D721Med (cell line): ENCODE measurements around the gene CLNS1A.
"Not testable (repeated sequence)": the region's sequence is repeated elsewhere in the genome, so short reads cannot be mapped to it uniquely, and the experiment has no call there.

Experiments used
- DNase-seq: peaks from one replicate; pipeline ENCODE4 v3.0.0; 2011; ENCODE audit warnings: low spot score; ENCODE audit not compliant: insufficient read length
- FAIRE-seq: peaks from 2 replicates; lab custom pipeline; 2011; peaks lifted over from hg19 to GRCh38; lab: Jason Lieb, UNC
- TF ChIP-seq, protein P1 (sequence below): IDR thresholded peaks from 2 replicates; pipeline ENCODE4 v1.5.1; 2012; ENCODE audit warnings: mild to moderate bottlenecking, control low read depth; ENCODE audit not compliant: insufficient read depth; ENCODE audit errors: missing control alignments

Gene CLNS1A

DNA sequence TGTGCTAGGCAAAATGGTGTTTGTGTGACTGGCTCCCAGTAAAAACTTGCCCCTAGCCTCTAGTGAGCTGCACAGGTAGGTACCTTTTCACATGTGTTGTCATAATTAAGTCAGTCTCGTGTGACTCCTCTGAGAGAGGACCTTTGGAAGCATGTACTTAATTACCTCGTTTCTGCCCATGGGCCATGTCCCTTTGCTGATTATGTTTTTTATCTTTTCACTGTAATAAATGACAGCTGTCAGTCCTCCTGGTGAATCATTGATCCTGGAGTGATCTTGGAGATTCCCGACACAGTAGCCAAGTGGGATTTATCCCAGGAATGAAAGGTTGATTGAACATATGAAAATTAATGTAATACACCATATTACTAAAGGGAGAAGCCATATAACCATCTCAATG is 12.5 kb upstream of the CLNS1A start:
- DNase-seq (no peak), FAIRE-seq (no peak)
- TF ChIP-seq, protein P1, sequence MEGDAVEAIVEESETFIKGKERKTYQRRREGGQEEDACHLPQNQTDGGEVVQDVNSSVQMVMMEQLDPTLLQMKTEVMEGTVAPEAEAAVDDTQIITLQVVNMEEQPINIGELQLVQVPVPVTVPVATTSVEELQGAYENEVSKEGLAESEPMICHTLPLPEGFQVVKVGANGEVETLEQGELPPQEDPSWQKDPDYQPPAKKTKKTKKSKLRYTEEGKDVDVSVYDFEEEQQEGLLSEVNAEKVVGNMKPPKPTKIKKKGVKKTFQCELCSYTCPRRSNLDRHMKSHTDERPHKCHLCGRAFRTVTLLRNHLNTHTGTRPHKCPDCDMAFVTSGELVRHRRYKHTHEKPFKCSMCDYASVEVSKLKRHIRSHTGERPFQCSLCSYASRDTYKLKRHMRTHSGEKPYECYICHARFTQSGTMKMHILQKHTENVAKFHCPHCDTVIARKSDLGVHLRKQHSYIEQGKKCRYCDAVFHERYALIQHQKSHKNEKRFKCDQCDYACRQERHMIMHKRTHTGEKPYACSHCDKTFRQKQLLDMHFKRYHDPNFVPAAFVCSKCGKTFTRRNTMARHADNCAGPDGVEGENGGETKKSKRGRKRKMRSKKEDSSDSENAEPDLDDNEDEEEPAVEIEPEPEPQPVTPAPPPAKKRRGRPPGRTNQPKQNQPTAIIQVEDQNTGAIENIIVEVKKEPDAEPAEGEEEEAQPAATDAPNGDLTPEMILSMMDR, result no peak

DNA sequence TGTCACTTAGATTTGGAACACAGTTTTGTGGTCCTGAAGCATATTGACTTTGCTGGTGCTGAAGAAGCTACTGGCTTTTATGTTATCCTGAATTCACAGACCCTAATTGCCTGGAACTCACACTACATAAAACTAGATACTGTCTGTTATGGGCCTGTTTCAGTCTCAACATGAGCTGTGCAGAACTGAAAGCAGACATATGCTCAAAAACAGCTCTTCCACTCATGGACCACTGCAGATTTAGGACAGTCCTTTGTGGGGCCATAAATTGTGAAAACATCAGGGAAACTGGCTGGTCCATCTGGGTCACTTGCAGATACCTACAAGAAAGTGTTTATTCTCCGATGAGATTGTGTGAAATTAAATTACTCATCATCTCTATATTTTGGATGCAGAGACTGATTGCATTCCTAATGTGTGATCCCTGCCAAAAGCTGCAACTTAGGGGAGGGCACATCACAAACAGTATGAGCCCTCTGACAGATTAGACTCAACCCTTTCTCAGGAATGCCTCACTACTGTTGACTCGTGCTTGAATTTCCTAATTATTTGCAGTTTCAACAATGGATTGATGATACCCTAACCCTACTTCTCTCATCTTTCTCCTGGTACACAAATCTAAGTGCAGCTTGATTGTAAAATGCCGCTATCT is 10.2 kb upstream of the CLNS1A start:
- DNase-seq (no peak), FAIRE-seq (no peak)
- TF ChIP-seq, protein P1, result no peak

DNA sequence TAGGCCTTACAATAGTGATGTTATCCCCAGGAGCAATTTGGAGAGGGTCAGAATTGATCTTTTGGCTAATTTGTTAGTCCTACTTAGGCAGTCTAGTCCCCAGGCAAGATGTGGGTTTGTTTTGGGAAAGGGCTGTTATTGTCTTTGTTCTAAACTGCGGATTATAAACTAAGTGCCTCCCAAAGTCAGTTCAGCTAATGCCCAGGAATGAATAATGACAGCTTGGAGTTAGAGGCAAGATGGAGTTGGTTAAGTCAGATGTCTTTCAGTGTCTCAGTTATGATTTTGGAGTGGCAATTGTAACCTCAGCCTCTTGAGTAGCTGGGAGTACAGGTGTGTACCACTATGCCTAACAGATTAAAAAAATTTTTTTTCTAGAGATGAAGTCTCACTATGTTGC is 7.3 kb upstream of the CLNS1A start:
- FAIRE-seq (no peak), DNase-seq (no peak)
- TF ChIP-seq, protein P1, result no peak

DNA sequence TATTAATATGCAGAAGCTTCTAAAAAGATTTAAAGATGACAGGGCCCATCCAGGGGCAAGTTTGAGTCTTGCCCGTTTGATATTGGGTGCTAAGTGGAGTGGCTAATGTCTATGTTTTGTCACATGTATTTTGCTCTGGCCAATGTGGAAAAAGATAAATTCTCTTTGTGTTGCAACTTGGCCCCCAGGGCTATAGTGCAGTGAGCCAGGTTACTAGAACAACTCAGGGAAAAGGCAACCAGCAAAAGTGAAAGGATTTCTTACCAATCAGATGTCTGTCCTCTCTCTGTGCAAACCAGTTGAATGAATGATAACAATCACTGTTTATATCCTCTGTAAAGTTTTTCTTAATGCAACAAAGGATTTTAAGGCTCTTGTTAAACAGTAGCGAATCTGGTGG is 4.6 kb upstream of the CLNS1A start:
- FAIRE-seq (no peak), DNase-seq (no peak)
- TF ChIP-seq, protein P1, result no peak

DNA sequence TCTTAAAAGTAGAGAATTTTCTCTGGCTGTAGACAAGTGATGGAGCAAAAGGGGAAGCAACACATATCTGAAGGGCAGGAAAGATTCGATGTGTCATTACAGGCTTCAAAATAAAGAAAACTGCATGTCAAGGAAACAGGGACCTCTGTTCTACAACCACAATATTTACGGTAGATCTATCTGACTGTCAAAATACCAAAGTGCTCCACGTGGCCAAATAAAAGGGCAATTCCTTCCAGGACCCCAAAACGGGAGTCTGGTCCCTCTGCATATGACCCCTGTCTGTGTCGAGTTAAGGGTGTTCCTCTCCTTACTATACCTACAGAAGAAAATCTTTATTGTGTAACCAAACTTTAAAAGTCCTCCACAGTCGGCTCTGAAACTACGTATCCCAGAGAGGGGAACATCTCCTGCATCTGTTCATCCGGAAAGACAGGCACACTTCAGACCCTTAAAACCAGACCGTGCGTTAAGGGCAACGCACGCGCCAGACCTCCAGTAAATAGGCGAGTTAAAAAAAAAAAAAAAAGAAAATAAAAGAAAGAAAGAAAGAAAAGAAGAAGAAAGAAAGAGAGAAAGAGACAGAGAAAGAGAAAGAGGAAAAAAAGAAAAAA is 756 bp downstream of the CLNS1A start:
- FAIRE-seq (no peak), DNase-seq (no peak)
- TF ChIP-seq, protein P1, result no peak

DNA sequence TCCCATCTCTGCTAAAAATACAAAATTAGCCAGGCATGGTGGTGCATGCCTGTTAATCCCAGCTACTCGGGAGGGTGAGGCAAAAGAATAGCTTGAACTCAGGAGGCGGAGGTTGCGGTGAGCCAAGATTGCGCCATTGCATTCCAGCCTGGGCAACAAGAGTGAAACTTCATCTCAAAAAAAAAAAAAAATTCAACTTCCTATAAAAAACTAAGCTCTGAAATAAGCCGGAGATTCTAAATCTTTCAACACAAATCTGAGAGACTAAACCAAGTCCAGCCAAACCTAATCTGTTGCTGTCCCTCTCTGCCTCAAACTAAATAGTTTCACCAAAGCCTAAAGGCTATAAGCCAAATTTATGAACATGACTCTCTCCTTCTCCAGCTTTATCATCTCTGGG is 3.7 kb downstream of the CLNS1A start:
- FAIRE-seq, DNase-seq: not testable (repeated sequence)

DNA sequence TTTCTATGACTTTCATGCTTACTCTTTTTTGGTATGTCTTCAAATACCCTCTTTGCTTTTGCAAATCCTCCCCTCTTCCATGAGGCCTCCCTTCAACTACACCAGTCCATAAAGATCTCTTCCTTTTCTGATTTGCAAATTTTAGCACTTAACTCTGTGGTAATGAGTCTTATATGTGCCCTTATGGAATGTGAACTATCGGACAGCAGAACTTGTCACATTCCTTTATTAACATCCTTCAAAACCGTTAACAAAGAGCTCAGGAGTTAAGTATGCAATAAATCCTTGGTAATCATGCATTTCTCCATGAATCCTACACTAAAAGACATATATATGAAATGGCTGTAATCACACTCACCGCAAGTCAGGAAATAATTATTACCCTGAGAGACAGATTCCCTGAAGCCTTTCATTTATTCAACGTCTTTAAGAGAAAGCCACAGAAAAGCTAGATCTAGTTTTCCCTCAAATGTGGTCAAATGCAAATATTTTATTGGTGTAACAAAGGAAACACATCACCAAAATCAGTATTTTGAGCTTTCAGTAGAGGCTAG is 7.4 kb downstream of the CLNS1A start:
- TF ChIP-seq, protein P1, result no peak
- DNase-seq, result no peak
- no peak for FAIRE-seq
